Natural killer cell treated with Interleukin-12 subunit alpha and Interleukin-12 subunit beta and Interleukin-15 and Interleukin-18, amount 100 ng/mL, for 72 hours (primary cell): Measurements from ENCODE around the gene PATJ. TPM values are rescaled to one million over a fixed set of nuclear protein-coding genes. Genes with fewer than 3 reads are reported as not detected.
"Not testable (repeated sequence)": the region's sequence is repeated elsewhere in the genome, so short reads cannot be mapped to it uniquely, and the experiment has no call there.

Experiments used
- ATAC-seq, 2 donors: fragments of 150-1000 bp; cut with Tn5 transposase in 1 of 2; sonication (Bioruptor Pico), chemical (Tn5 transposase) in 1 of 2; 2 replicates each; pipeline ENCODE4 v1.10.0; 2021
- DNase-seq: peaks from one replicate; pipeline ENCODE4 v3.0.0; 2022; ENCODE audit warnings: low spot score
- H3K27ac Mint-ChIP-seq, 2 donors: 1 replicate in 1 of 2; 2 replicates in 1 of 2; pipeline ENCODE4 v1.8.0; 2022; ENCODE audit warnings: mixed read lengths in 2 of 2, mild to moderate bottlenecking in 1 of 2, moderate library complexity in 1 of 2
- H3K27me3 Mint-ChIP-seq, 2 donors: 1 replicate in 1 of 2; 2 replicates in 1 of 2; pipeline ENCODE4 v1.8.0; 2022; ENCODE audit warnings: mixed read lengths in 2 of 2
- H3K36me3 Mint-ChIP-seq: one replicate; pipeline ENCODE4 v1.8.0; 2022; ENCODE audit warnings: mixed read lengths
- H3K4me1 Mint-ChIP-seq, 2 donors: 1 replicate in 1 of 2; 2 replicates in 1 of 2; pipeline ENCODE4 v1.8.0; 2022; ENCODE audit warnings: low read depth in 2 of 2, mixed read lengths in 2 of 2, mild to moderate bottlenecking in 1 of 2
- H3K4me3 Mint-ChIP-seq: one replicate; pipeline ENCODE4 v1.8.0; 2022; ENCODE audit warnings: mixed read lengths
- H3K9me3 Mint-ChIP-seq: 2 replicates; pipeline ENCODE4 v1.8.0; 2022; ENCODE audit warnings: mixed read lengths
- total RNA-seq, 2 donors: library from RNA; stranded (reverse); gene quantifications; one replicate each; pipeline ENCODE4 v1.2.3, GENCODE V29; 2022

Gene PATJ, protein sequence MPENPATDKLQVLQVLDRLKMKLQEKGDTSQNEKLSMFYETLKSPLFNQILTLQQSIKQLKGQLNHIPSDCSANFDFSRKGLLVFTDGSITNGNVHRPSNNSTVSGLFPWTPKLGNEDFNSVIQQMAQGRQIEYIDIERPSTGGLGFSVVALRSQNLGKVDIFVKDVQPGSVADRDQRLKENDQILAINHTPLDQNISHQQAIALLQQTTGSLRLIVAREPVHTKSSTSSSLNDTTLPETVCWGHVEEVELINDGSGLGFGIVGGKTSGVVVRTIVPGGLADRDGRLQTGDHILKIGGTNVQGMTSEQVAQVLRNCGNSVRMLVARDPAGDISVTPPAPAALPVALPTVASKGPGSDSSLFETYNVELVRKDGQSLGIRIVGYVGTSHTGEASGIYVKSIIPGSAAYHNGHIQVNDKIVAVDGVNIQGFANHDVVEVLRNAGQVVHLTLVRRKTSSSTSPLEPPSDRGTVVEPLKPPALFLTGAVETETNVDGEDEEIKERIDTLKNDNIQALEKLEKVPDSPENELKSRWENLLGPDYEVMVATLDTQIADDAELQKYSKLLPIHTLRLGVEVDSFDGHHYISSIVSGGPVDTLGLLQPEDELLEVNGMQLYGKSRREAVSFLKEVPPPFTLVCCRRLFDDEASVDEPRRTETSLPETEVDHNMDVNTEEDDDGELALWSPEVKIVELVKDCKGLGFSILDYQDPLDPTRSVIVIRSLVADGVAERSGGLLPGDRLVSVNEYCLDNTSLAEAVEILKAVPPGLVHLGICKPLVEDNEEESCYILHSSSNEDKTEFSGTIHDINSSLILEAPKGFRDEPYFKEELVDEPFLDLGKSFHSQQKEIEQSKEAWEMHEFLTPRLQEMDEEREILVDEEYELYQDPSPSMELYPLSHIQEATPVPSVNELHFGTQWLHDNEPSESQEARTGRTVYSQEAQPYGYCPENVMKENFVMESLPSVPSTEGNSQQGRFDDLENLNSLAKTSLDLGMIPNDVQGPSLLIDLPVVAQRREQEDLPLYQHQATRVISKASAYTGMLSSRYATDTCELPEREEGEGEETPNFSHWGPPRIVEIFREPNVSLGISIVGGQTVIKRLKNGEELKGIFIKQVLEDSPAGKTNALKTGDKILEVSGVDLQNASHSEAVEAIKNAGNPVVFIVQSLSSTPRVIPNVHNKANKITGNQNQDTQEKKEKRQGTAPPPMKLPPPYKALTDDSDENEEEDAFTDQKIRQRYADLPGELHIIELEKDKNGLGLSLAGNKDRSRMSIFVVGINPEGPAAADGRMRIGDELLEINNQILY (N-terminal part only)
- 1 to 10 TPM; 3.9 to 5.8 TPM for total RNA-seq

DNA sequence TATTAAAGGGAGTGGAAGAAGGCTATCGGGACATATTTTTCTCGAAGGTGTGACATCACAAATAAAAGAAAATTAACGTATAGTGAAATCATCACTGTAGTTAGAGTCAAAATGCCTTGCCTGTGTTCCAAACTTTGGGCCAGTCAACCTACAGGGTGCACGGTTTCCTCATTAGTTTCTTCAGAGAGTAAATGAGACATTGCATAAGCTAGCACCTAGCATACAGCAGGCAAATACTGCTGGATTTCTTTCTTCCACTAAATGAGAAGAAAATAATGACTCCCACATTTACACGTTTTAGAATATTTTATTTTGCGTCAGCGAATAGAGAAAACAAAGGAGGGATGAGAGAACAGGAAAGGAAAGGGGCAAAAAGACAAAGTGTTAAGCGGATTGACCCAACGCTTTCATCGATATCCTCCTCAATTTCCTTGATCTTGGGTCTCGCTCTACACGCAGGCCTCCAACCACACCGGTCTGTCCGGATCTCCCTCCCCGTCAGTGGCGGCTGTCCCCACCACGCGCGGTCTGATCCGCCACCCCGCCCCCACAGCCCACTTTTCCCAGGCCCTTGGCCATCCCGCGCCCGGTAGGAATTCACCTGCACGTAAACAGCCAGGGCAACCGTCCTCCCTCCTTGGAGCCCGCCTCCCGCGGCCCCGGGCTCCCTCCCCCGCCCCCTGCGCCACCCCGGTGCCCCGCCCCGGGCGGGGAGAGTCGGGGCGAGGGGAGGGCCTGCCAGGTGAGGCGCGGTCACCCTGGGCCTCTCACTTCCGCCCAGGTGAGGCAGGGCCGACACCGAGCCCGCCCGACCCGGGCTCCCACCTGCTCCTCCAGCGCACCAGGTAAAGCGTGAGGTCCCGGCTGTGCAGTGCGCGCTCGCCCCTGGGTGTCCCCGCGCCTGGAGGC lies at the start of gene PATJ:
Gene PATJ (plus strand): TSS at position 770 of the 909 bp plus-strand sequence. CDS start 20,413 bp downstream, outside the sequence.
- no peaks in the 10 kb centered on the region for H3K36me3 Mint-ChIP-seq
- ATAC-seq = peak; percentile 80 to 83
- H3K9me3 Mint-ChIP-seq = no peaks in the 10 kb centered on the region
- peak within 1 kb of the TSS; percentile 97 for H3K4me3 Mint-ChIP-seq
- DNase-seq = peak; percentile 66
- peak within 1 kb of the TSS; percentile 69 to 90 for H3K27ac Mint-ChIP-seq
- peaks cover 12 to 13% of the 10 kb centered on the region in 2 donors for H3K4me1 Mint-ChIP-seq
- H3K27me3 Mint-ChIP-seq = no peaks in the 10 kb centered on the region

GRCh38 chr1:61699911-61700851 lies 42.1 kb upstream of the PATJ start:
- Mint-ChIP-seq H3K4me1 (peaks cover 0 to 2% of the 10 kb centered on the region in 2 donors), H3K9me3 (no peaks in the 10 kb centered on the region), H3K4me3 (no peak overlapping the region), H3K27ac (no peak overlapping the region), H3K36me3 (peaks cover 18% of the 10 kb centered on the region), H3K27me3 (no peaks in the 10 kb centered on the region)
- ATAC-seq (no peak), DNase-seq (no peak)

GRCh38 chr1:61708953-61709907 lies 33.0 kb upstream of the PATJ start:
- ATAC-seq (no peak), DNase-seq (no peak)
- H3K27me3 Mint-ChIP-seq = no peaks in the 10 kb centered on the region
- H3K36me3 Mint-ChIP-seq = peaks cover 4% of the 10 kb centered on the region
- no peaks in the 10 kb centered on the region for H3K9me3 Mint-ChIP-seq
- H3K4me1 Mint-ChIP-seq = peaks cover 4 to 6% of the 10 kb centered on the region in 2 donors
- H3K27ac Mint-ChIP-seq = no peak overlapping the region
- no peak overlapping the region for H3K4me3 Mint-ChIP-seq

DNA sequence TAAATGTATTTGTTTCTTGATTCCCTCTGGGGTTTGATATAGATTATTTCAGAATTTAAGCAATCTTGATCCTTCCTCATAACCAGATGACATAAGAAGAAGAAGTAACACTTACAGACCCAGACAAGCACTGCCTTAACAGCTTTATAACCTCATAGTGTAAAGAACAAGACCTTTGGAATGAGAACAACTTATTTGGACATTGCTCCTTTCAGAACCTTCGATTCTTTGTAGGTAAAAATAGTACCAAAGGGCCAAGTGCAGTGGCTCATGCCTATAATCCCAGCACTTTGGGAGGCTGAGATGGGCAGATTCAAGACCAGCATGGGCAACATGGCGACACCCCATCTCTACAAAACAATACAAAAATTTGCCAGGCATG lies 32.4 kb upstream of the PATJ start:
- ATAC-seq (no peak), DNase-seq (no peak)
- no peaks in the 10 kb centered on the region for H3K27me3 Mint-ChIP-seq
- H3K36me3 Mint-ChIP-seq = peaks cover 4% of the 10 kb centered on the region
- H3K4me3 Mint-ChIP-seq = no peak overlapping the region
- no peaks in the 10 kb centered on the region for H3K9me3 Mint-ChIP-seq
- peaks cover 4 to 6% of the 10 kb centered on the region in 2 donors for H3K4me1 Mint-ChIP-seq
- no peak overlapping the region for H3K27ac Mint-ChIP-seq

- H3K4me1 Mint-ChIP-seq, DNase-seq, H3K9me3 Mint-ChIP-seq, ATAC-seq, H3K36me3 Mint-ChIP-seq, H3K4me3 Mint-ChIP-seq, H3K27me3 Mint-ChIP-seq, H3K27ac Mint-ChIP-seq: not testable (repeated sequence)
Observed at GRCh38 chr1:61711257-61711656, 31.0 kb upstream of the PATJ start.

- Mint-ChIP-seq H3K36me3 (peaks cover 4% of the 10 kb centered on the region), H3K27me3 (no peaks in the 10 kb centered on the region), H3K9me3 (no peaks in the 10 kb centered on the region), H3K4me3 (no peak overlapping the region), H3K27ac (no peak overlapping the region), H3K4me1 (peaks cover 0 to 3% of the 10 kb centered on the region in 2 donors)
- DNase-seq = no peak
- ATAC-seq = no peak
Observed at GRCh38 chr1:61711969-61712368, 30.3 kb upstream of the PATJ start.

GRCh38 chr1:61718996-61719663 lies 23.1 kb upstream of the PATJ start:
- H3K36me3 Mint-ChIP-seq, DNase-seq, H3K9me3 Mint-ChIP-seq, H3K27ac Mint-ChIP-seq, H3K27me3 Mint-ChIP-seq, ATAC-seq, H3K4me3 Mint-ChIP-seq: not testable (repeated sequence)
- peaks cover 14% of the 10 kb centered on the region in 2 donors for H3K4me1 Mint-ChIP-seq

DNA sequence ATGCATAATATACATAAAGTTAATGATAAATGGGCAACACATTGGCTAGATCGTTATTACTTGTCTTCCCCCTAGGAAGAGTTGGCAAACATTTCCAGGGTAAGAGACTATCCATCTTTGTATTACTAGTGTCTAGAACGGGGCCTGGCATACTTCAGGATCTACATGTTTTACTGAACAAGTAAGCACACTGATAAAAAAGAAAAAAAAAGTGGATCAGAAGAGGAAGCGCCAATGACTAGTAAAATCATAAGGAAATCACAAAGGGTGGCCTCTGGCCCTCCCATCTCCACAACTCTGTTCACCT lies 17.8 kb upstream of the PATJ start:
- no peaks in the 10 kb centered on the region for H3K9me3 Mint-ChIP-seq
- H3K27ac Mint-ChIP-seq = peak overlapping the region; percentile 100
- peaks cover 20% of the 10 kb centered on the region in 2 donors for H3K4me1 Mint-ChIP-seq
- H3K27me3 Mint-ChIP-seq = peaks cover 0 to 3% of the 10 kb centered on the region in 2 donors
- DNase-seq = no peak
- H3K4me3 Mint-ChIP-seq = peak overlapping the region; percentile 99
- H3K36me3 Mint-ChIP-seq = peaks cover 6% of the 10 kb centered on the region
- ATAC-seq = no peak

GRCh38 chr1:61724813-61725694 lies 17.2 kb upstream of the PATJ start, which contains the start of gene TM2D1:
TM2D1 (minus strand) TSS chr1:61725141; CDS start chr1:61725120, 21 bp downstream.
- Mint-ChIP-seq H3K4me1 (peaks cover 20% of the 10 kb centered on the region in 2 donors), H3K36me3 (peaks cover 6% of the 10 kb centered on the region), H3K27me3 (peaks cover 0 to 3% of the 10 kb centered on the region in 2 donors), H3K4me3 (peak within 1 kb of the TSS; percentile 99), H3K9me3 (no peaks in the 10 kb centered on the region), H3K27ac (peak within 1 kb of the TSS; percentile 100)
- ATAC-seq = peak; percentile 98 to 99
- DNase-seq = peak; percentile 90

GRCh38 chr1:61727544-61727943 lies 14.7 kb upstream of the PATJ start:
- peaks cover 14 to 20% of the 10 kb centered on the region in 2 donors for H3K4me1 Mint-ChIP-seq
- DNase-seq = no peak
- no peak for ATAC-seq
- peaks cover 0 to 3% of the 10 kb centered on the region in 2 donors for H3K27me3 Mint-ChIP-seq
- H3K4me3 Mint-ChIP-seq = peak overlapping the region; percentile 26
- H3K27ac Mint-ChIP-seq = no peak overlapping the region
- peaks cover 6% of the 10 kb centered on the region for H3K36me3 Mint-ChIP-seq
- no peaks in the 10 kb centered on the region for H3K9me3 Mint-ChIP-seq
